K562 (cell line): ENCODE measurements around the gene PITRM1. TPM values are rescaled to one million over a fixed set of nuclear protein-coding genes. Genes with fewer than 3 reads are reported as not detected.

Experiments used
- CBX3 ChIP-seq, 2 experiments: IDR thresholded peaks; 1 replicate in 1 of 2; 2 replicates in 1 of 2; pipeline ENCODE4 v1.6.1; 2012; ENCODE audit warnings: inconsistent platforms in 2 of 2, low read length in 2 of 2, borderline replicate concordance in 1 of 2, control low read depth in 1 of 2
- ETS2 ChIP-seq: IDR thresholded peaks from 2 replicates; pipeline ENCODE4 v1.6.1; 2016; ENCODE audit warnings: borderline replicate concordance, missing genetic modification characterization, mild to moderate bottlenecking, moderate library complexity, missing compliant biosample characterization; ENCODE audit not compliant: poor library complexity, severe bottlenecking
- ETV1 ChIP-seq: fragments of 450-650 bp; conservative IDR thresholded peaks from 2 replicates; pipeline ENCODE4 v1.6.1; 2016; ENCODE audit warnings: missing genetic modification characterization, control low read depth, low read depth, missing compliant biosample characterization
- NR4A1 ChIP-seq, 2 experiments: fragments of 250-450 bp in 1 of 2; fragments of 450-650 bp in 1 of 2; sonication (Bioruptor Pico) in 1 of 2; IDR thresholded peaks; 2 replicates each; pipeline versions ENCODE4 v1.4.0 to v1.6.1; 2016 to 2020; ENCODE audit warnings: mild to moderate bottlenecking in 2 of 2, missing compliant biosample characterization in 1 of 2, missing genetic modification characterization in 1 of 2, moderate library complexity in 1 of 2
- POLR2G ChIP-seq: fragments of 200-400 bp; formaldehyde crosslinking; IDR thresholded peaks from 2 replicates; pipeline ENCODE4 v1.6.1; 2017; ENCODE audit warnings: low read depth, mild to moderate bottlenecking, antibody characterized with exemption, low read length, moderate library complexity
- SIX5 ChIP-seq, 2 experiments: IDR thresholded peaks; 2 replicates each; pipeline ENCODE4 v1.6.1; 2011; ENCODE audit warnings: low read length in 2 of 2, borderline replicate concordance in 1 of 2, low read depth in 1 of 2, mild to moderate bottlenecking in 1 of 2, moderate library complexity in 1 of 2; ENCODE audit not compliant: insufficient read depth in 1 of 2
- TAF9B ChIP-seq: fragments of 450-650 bp; IDR thresholded peaks from 2 replicates; pipeline ENCODE4 v1.6.1; 2018; ENCODE audit warnings: mild to moderate bottlenecking; ENCODE audit not compliant: partially characterized antibody
- TRIM24 ChIP-seq, 2 experiments: fragments of 450-650 bp; IDR thresholded peaks; 2 replicates each; pipeline ENCODE4 v1.6.1; 2016
- ZKSCAN1 ChIP-seq: fragments of 150-350 bp; IDR thresholded peaks from 2 replicates; pipeline ENCODE4 v1.6.1; 2016; ENCODE audit warnings: low read depth, low read length
- polyA plus RNA-seq, 8 experiments: library from polyadenylated mRNA; depleted of rRNA in 4 of 8; stranded (reverse) in 5 of 8; unstranded in 3 of 8; fragments of >200 nt; fragmentation: Nextera tagmentation in 2 of 8; fragmentation: Illumina TruSeq in 1 of 8; extraction: Ambion mirVana in 2 of 8; extraction: Trizol in 1 of 8; gene quantifications; 2 replicates each; pipeline versions ENCODE4 v1.2.1 to v1.2.3, GENCODE V29; 2011 to 2014; ENCODE audit warnings: inconsistent platforms in 1 of 8, missing spikeins in 1 of 8
- total RNA-seq, 7 experiments: library from RNA; depleted of rRNA in 6 of 7; stranded (reverse); fragments of >200 nt in 6 of 7; fragmentation: Illumina TruSeq in 2 of 7; extraction: Trizol in 2 of 7; gene quantifications; 2 replicates each; pipeline versions ENCODE4 v1.2.1 to v1.2.3, GENCODE V29; 2011 to 2021; ENCODE audit warnings: low replicate concordance in 1 of 7
- TF ChIP-seq, protein P1 (sequence below): fragments of 450-650 bp; IDR thresholded peaks from 2 replicates; pipeline ENCODE4 v1.6.1; 2018; ENCODE audit not compliant: partially characterized antibody
- TF ChIP-seq, protein P2 (sequence below): fragments of 450-650 bp; formaldehyde crosslinking; IDR thresholded peaks from 2 replicates; pipeline ENCODE4 v1.4.0; 2020; ENCODE audit warnings: mild to moderate bottlenecking

The PITRM1 gene
- total and polyA plus RNA-seq, 9 of the 15 experiments (the other 6 are each of a cell fraction or from before 2014, with no cell fraction given): 21.1 to 70.4 (median 39.7) TPM

DNA sequence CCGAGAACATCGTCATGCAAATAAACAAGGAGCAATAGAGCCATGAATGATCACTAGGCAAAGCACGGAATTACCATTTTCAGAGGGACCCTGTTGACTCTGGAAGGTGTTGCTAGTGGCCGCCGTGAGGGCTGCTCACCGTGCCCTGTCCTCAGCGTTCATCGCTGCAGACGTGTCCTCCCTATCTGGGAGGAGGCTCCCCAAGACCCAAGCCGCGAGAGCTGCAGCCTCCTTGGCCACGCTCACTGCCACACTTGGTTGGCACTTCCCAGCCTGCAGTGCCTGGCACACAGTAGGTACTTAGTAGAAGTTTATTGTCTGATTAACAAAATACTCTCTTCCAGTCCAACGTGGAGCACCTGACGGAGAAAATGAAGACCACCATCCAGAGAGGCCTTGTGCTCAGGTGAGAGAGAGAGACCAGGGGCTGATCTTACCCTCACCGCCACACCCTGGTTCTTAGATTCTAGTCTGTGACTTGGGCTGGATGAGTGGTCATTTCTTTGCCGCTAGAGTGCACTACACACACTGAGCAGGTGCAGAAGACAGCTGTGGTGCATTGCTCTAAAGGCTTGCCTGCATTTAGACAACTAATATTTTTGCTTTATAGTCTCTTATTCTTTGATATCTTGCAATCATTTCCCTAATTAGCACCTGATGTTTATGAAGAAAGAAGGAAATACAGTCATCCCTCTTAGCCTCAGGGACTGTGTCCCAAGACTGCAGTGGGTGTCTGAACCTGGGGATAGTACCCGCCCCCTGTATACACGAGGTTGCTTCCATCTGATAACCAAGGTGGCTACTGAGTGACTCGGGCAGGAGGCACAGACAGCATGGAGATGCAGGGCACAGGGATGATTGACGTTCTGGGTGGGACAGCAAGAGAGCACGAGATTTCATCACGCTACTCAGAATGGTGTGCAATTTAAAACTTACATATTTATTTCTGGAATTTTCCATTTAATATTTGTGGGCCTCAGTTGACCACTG is 40.3 kb downstream of the PITRM1 start (continued):
- TF ChIP-seq TRIM24 (IDR thresholded peaks at IDR 0.05): no peak
- TF ChIP-seq ETS2: no peak
- TF ChIP-seq, protein P1, sequence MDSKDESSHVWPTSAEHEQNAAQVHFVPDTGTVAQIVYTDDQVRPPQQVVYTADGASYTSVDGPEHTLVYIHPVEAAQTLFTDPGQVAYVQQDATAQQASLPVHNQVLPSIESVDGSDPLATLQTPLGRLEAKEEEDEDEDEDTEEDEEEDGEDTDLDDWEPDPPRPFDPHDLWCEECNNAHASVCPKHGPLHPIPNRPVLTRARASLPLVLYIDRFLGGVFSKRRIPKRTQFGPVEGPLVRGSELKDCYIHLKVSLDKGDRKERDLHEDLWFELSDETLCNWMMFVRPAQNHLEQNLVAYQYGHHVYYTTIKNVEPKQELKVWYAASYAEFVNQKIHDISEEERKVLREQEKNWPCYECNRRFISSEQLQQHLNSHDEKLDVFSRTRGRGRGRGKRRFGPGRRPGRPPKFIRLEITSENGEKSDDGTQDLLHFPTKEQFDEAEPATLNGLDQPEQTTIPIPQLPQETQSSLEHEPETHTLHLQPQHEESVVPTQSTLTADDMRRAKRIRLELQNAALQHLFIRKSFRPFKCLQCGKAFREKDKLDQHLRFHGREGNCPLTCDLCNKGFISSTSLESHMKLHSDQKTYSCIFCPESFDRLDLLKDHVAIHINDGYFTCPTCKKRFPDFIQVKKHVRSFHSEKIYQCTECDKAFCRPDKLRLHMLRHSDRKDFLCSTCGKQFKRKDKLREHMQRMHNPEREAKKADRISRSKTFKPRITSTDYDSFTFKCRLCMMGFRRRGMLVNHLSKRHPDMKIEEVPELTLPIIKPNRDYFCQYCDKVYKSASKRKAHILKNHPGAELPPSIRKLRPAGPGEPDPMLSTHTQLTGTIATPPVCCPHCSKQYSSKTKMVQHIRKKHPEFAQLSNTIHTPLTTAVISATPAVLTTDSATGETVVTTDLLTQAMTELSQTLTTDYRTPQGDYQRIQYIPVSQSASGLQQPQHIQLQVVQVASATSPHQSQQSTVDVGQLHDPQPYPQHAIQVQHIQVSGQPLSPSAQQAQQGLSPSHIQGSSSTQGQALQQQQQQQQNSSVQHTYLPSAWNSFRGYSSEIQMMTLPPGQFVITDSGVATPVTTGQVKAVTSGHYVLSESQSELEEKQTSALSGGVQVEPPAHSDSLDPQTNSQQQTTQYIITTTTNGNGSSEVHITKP: no peak
- no peak for TF ChIP-seq CBX3 (IDR thresholded peaks at IDR 0.05; ENCODE audit: borderline replicate concordance in 1 of 2, low read length in 2 of 2)
- no peak for TF ChIP-seq ETV1 (tag)
- TF ChIP-seq SIX5 (IDR thresholded peaks at IDR 0.05; ENCODE audit: borderline replicate concordance in 1 of 2, insufficient read depth in 1 of 2, low read depth in 1 of 2, low read length in 2 of 2): no peak
- 0 out of 2 replicates have a peak, but pooled peaks have one; percentile 28 for TF ChIP-seq POLR2G
- TF ChIP-seq, protein P2, sequence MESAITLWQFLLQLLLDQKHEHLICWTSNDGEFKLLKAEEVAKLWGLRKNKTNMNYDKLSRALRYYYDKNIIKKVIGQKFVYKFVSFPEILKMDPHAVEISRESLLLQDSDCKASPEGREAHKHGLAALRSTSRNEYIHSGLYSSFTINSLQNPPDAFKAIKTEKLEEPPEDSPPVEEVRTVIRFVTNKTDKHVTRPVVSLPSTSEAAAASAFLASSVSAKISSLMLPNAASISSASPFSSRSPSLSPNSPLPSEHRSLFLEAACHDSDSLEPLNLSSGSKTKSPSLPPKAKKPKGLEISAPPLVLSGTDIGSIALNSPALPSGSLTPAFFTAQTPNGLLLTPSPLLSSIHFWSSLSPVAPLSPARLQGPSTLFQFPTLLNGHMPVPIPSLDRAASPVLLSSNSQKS: no peak
- TF ChIP-seq TAF9B: no peak
- no peak for TF ChIP-seq NR4A1 (CRISPR knock-in tag; IDR thresholded peaks at IDR 0.05)
- no peak for TF ChIP-seq NR4A1 (tag; IDR thresholded peaks at IDR 0.05)
- 0 out of 2 replicates have a peak, but pooled peaks have one; percentile 32 for TF ChIP-seq ZKSCAN1
